Measurements from ENCODE around the gene PALB2. TPM values are rescaled to one million over a fixed set of nuclear protein-coding genes. Genes with fewer than 3 reads are reported as not detected.
A peak's percentile ranks its signal among the peaks of the same experiment; 100 is the strongest.

PALB2 gene
- total and polyA plus RNA-seq, 2 of the 13 experiments (the other 11 are each of a cell fraction or from before 2014, with no cell fraction given): 12.1 to 40.9 TPM

- TF ChIP-seq RERE (CRISPR knock-in tag; IDR thresholded peaks at IDR 0.05; ENCODE audit: low read depth): no peak
- TF ChIP-seq ATF7-NPFF (CRISPR knock-in tag; IDR thresholded peaks at IDR 0.05; ENCODE audit: low read depth): peak; percentile 93
- no peak; the same call in 1 of the 2 replicates for TF ChIP-seq KAT7 (CRISPR knock-in tag; IDR thresholded peaks at IDR 0.05; ENCODE audit: borderline replicate concordance)
- TF ChIP-seq ZNF281 (CRISPR knock-in tag; IDR thresholded peaks at IDR 0.05; ENCODE audit: borderline replicate concordance): peak; percentile 64; the same call in 1 of the 2 replicates
- TF ChIP-seq NR2F6 (IDR thresholded peaks at IDR 0.05): peak; percentile 35; the same call in 1 of the 2 replicates
- TF ChIP-seq NR2F6 (CRISPR knock-in tag; IDR thresholded peaks at IDR 0.05): no peak; the same call in 1 of the 2 replicates
- 0 out of 2 replicates have a peak, but pooled peaks have one; percentile 37 for TF ChIP-seq ZC3H4 (CRISPR knock-in tag; IDR thresholded peaks at IDR 0.05; ENCODE audit: borderline replicate concordance)
- no peak for TF ChIP-seq MLX (CRISPR knock-in tag; IDR thresholded peaks at IDR 0.05)
- TF ChIP-seq SP2 (CRISPR knock-in tag; IDR thresholded peaks at IDR 0.05): peak; percentile 50
- TF ChIP-seq MTA3 (CRISPR knock-in tag; IDR thresholded peaks at IDR 0.05): no peak
- peak; percentile 96 for TF ChIP-seq SIN3B (IDR thresholded peaks at IDR 0.05; ENCODE audit: low read length)
- peak; percentile 93 for TF ChIP-seq ZNF503 (CRISPR knock-in tag; IDR thresholded peaks at IDR 0.05)
- peak; percentile 94 for TF ChIP-seq MIXL1 (CRISPR knock-in tag; IDR thresholded peaks at IDR 0.05)
- TF ChIP-seq ZNF224 (CRISPR knock-in tag; IDR thresholded peaks at IDR 0.05): peak; percentile 93
- peak; percentile 71; the same call in 1 of the 2 replicates for TF ChIP-seq ZXDC (CRISPR knock-in tag; IDR thresholded peaks at IDR 0.05)
- TF ChIP-seq ZNF550 (CRISPR knock-in tag; IDR thresholded peaks at IDR 0.05; ENCODE audit: borderline replicate concordance): no peak
Observed at GRCh38 chr16:23640931-23641765, at the start of gene PALB2, which contains the start of gene DCTN5 (continued).

Data from HepG2 (cell line).